Right lobe of liver (tissue), 5 donors: ENCODE measurements around the gene MYADM. TPM values are rescaled to one million over a fixed set of nuclear protein-coding genes. Genes with fewer than 3 reads are reported as not detected.

Experiments used
- total RNA-seq, 6 experiments: library from RNA; depleted of rRNA in 2 of 6; stranded (reverse); fragments of >200 nt in 2 of 6; fragmentation: NEBNext Ultra II Directional in 3 of 6; extraction: Animal tissue kit (Norgen Biotek cat#: 25700) in 3 of 6; gene quantifications; one replicate each; pipeline versions ENCODE4 v1.1.0 to v1.2.4, GENCODE V29; 2016 to 2023
- donor health status: DM: no; HTN: no; CAD: no.
- donor health status: DM: no; HTN: no; CAD: no.
- donor health status: DM: no; HTN: yes; CAD: no.
- donor health status: DM: no; HTN: yes; CAD: no.

Gene MYADM
- total RNA-seq, 6 experiments from 2014 or later, result 15.4 to 38.3 (median 20.9) TPM

Other genes starting within 250 kb of the MYADM start
- not detected for gene DPRX, start 235.9 kb upstream of the MYADM start, total RNA-seq
- under 1 TPM; 0.20 to 0.56 (median 0.34) TPM for gene NLRP12, start 43.6 kb upstream of the MYADM start, total RNA-seq
- gene PRKCG, start 14.3 kb downstream of the MYADM start, total RNA-seq, result not detected
- not detected for gene CACNG7, start 41.4 kb downstream of the MYADM start, total RNA-seq
- gene CACNG8, start 95.1 kb downstream of the MYADM start, total RNA-seq, result under 1 TPM in 1 of 6 experiments, not detected in 5; 0.02 TPM
- gene CACNG6, start 123.8 kb downstream of the MYADM start, total RNA-seq, result not detected
- gene VSTM1, start 196.0 kb downstream of the MYADM start, total RNA-seq, result under 1 TPM in 1 of 6 experiments, not detected in 5; 0.37 TPM
- gene TARM1, start 213.5 kb downstream of the MYADM start, total RNA-seq, result not detected
- gene OSCAR, start 232.9 kb downstream of the MYADM start, total RNA-seq, result 1 to 10 TPM in 3 of 6 experiments, under 1 TPM in 3; 0.53 to 2.6 (median 1.0) TPM
- 10 to 100 TPM; 29.2 to 77.3 (median 70.1) TPM for gene NDUFA3, start 235.0 kb downstream of the MYADM start, total RNA-seq
- gene TFPT, start 247.8 kb downstream of the MYADM start, total RNA-seq, result 1 to 10 TPM; 3.5 to 8.2 (median 5.7) TPM
- 10 to 100 TPM; 22.1 to 34.9 (median 27.9) TPM for gene PRPF31, start 247.9 kb downstream of the MYADM start, total RNA-seq